BE2C (cell line): Measurements from ENCODE around the gene CDH4.
A peak's percentile ranks its signal among the peaks of the same experiment; 100 is the strongest.
"Not testable (repeated sequence)": the region's sequence is repeated elsewhere in the genome, so short reads cannot be mapped to it uniquely, and the experiment has no call there.

Experiments used
- DNase-seq: peaks from one replicate; pipeline ENCODE4 v3.0.0-alpha.2; 2020
- H3K27me3 ChIP-seq: fragments of 250-450 bp; sonication (Bioruptor Pico); 2 replicates; pipeline ENCODE4 v1.5.1; 2020; ENCODE audit warnings: mild to moderate bottlenecking
- H3K36me3 ChIP-seq: fragments of 250-450 bp; sonication (Bioruptor Pico); 2 replicates; pipeline ENCODE4 v1.5.1; 2020; ENCODE audit warnings: mild to moderate bottlenecking
- H3K4me1 ChIP-seq: fragments of 250-450 bp; sonication (Bioruptor Pico); 2 replicates; pipeline ENCODE4 v1.5.1; 2020
- H3K4me3 ChIP-seq: 2 replicates; pipeline ENCODE4 v1.5.1; 2011; ENCODE audit warnings: low read depth, low read length
- H3K9me3 ChIP-seq: fragments of 250-450 bp; sonication (Bioruptor Pico); 2 replicates; pipeline ENCODE4 v1.5.1; 2020
- CTCF ChIP-seq: IDR thresholded peaks from 2 replicates; pipeline ENCODE4 v1.5.1; 2012; ENCODE audit warnings: mild to moderate bottlenecking, low read depth, low read length

Gene CDH4

GRCh38 chr20:61941721-61942405, 689.8 kb downstream of the CDH4 start:
- Histone ChIP-seq H3K9me3 (no peaks in the 10 kb centered on the region), H3K36me3 (no peaks in the 10 kb centered on the region), H3K27me3 (no peaks in the 10 kb centered on the region), H3K4me3 (no peak overlapping the region), H3K4me1 (no peaks in the 10 kb centered on the region)
- TF ChIP-seq CTCF, result no peak
- DNase-seq, result no peak

- no peak for DNase-seq
- no peaks in the 10 kb centered on the region for H3K4me1 ChIP-seq
- no peaks in the 10 kb centered on the region for H3K9me3 ChIP-seq
- TF ChIP-seq CTCF, result no peak
- no peak overlapping the region for H3K4me3 ChIP-seq
- no peaks in the 10 kb centered on the region for H3K36me3 ChIP-seq
- H3K27me3 ChIP-seq, result no peaks in the 10 kb centered on the region
Observed at GRCh38 chr20:61942526-61942925, 690.5 kb downstream of the CDH4 start.

GRCh38 chr20:61944967-61945366, 692.9 kb downstream of the CDH4 start:
- DNase-seq, H3K27me3 ChIP-seq, H3K36me3 ChIP-seq, H3K4me3 ChIP-seq, H3K4me1 ChIP-seq, H3K9me3 ChIP-seq: not testable (repeated sequence)

GRCh38 chr20:61945495-61945894, 693.4 kb downstream of the CDH4 start:
- H3K4me3 ChIP-seq, DNase-seq, H3K4me1 ChIP-seq, H3K27me3 ChIP-seq, H3K36me3 ChIP-seq, H3K9me3 ChIP-seq: not testable (repeated sequence)

GRCh38 chr20:61948056-61948455, 696.0 kb downstream of the CDH4 start:
- H3K9me3 ChIP-seq, H3K27me3 ChIP-seq, H3K4me1 ChIP-seq, H3K36me3 ChIP-seq, H3K4me3 ChIP-seq: not testable (repeated sequence)
- peak; percentile 5 for DNase-seq

- no peak for TF ChIP-seq CTCF
- H3K4me1 ChIP-seq, result no peaks in the 10 kb centered on the region
- no peak overlapping the region for H3K4me3 ChIP-seq
- H3K9me3 ChIP-seq, result no peaks in the 10 kb centered on the region
- no peaks in the 10 kb centered on the region for H3K27me3 ChIP-seq
- H3K36me3 ChIP-seq, result no peaks in the 10 kb centered on the region
- no peak for DNase-seq
Observed at GRCh38 chr20:61948586-61949362, 696.7 kb downstream of the CDH4 start.

GRCh38 chr20:61949363-61949713, 697.3 kb downstream of the CDH4 start:
- Histone ChIP-seq H3K36me3 (no peaks in the 10 kb centered on the region), H3K4me1 (no peaks in the 10 kb centered on the region), H3K9me3 (no peaks in the 10 kb centered on the region), H3K27me3 (no peaks in the 10 kb centered on the region), H3K4me3 (no peak overlapping the region)
- no peak for DNase-seq
- TF ChIP-seq CTCF, result no peak
